ENCODE data around the gene NGEF.
"Not testable (repeated sequence)": the region's sequence is repeated elsewhere in the genome, so short reads cannot be mapped to it uniquely, and the experiment has no call there.

NGEF gene, protein sequence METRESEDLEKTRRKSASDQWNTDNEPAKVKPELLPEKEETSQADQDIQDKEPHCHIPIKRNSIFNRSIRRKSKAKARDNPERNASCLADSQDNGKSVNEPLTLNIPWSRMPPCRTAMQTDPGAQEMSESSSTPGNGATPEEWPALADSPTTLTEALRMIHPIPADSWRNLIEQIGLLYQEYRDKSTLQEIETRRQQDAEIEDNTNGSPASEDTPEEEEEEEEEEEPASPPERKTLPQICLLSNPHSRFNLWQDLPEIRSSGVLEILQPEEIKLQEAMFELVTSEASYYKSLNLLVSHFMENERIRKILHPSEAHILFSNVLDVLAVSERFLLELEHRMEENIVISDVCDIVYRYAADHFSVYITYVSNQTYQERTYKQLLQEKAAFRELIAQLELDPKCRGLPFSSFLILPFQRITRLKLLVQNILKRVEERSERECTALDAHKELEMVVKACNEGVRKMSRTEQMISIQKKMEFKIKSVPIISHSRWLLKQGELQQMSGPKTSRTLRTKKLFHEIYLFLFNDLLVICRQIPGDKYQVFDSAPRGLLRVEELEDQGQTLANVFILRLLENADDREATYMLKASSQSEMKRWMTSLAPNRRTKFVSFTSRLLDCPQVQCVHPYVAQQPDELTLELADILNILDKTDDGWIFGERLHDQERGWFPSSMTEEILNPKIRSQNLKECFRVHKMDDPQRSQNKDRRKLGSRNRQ

GRCh38 chr2:233013027-233013461 lies at the start of gene NGEF:
NGEF (minus strand) TSS chr2:233013256; CDS start chr2:232974890, 38,366 bp downstream.
- DNase-seq (ENCODE audit: low read depth in 2 of 2) = no peak

DNA sequence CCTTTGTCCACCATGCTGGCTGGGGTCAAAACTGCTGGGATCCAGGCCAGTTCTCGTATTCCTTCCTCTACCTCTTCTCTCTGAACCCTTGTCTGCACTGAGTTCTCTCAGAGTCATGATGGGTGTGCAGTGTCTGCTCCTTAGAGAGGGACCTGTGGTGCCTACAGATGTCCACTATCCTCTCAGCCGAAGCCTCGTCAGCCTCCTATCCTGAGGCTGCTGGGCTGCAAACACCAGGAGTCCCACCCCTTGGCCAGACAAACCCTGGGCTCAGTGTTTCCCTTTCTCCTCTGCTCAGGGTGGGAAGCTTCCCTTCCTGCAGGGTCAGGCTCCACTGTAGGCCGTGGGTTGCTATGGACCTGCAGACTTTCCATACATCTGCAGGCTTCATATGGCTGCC lies 49.4 kb upstream of the NGEF start:
- DNase-seq (ENCODE audit: low read depth in 2 of 2) = no peak

DNA sequence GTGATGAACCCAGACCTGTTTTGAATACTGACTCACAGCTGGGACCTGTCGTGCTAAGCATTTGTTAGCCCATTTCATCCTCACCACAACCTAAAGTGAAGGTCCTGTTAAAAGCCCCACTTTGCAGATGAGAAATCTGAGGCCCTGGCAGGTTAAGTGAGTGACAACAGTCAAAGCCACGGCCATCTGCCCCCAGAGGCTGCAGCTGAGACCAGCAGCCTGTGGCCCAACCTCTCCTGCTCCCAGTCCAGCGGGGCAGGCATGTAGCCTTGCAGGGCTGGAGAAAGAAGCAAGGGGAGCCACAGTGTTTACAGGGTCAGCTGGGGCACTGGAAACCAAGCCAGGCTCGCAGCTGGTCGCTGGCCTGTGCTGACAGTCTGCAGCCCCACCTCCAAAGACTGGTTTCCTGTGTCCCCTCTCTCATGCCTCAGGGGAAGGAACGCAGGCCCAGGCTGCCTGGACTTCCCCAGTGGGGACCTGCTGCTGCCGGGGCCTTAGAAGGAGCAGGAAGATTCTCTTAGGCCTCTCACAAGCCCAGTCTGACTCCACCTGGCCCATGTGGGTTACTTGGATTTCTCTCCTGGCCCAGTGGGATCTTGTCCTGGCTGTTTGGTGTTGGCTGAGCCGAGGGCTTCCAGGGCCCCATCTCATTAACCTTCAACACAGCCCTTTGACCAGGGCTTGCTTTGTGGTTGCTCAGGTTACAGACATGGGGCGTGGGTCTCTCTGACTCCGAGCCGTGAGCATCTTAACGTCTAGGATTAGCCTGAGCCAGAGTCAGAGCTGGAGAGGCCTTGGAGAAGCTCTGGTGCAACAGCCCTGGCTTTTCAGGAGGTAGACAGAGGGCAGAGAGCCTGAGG lies 48.8 kb upstream of the NGEF start:
- no peak for DNase-seq (ENCODE audit: low read depth in 2 of 2)

- no peak for DNase-seq (ENCODE audit: low read depth in 2 of 2)
These were observed 48.0 kb upstream of the NGEF start for GRCh38 chr2:233060980-233061590.

DNA sequence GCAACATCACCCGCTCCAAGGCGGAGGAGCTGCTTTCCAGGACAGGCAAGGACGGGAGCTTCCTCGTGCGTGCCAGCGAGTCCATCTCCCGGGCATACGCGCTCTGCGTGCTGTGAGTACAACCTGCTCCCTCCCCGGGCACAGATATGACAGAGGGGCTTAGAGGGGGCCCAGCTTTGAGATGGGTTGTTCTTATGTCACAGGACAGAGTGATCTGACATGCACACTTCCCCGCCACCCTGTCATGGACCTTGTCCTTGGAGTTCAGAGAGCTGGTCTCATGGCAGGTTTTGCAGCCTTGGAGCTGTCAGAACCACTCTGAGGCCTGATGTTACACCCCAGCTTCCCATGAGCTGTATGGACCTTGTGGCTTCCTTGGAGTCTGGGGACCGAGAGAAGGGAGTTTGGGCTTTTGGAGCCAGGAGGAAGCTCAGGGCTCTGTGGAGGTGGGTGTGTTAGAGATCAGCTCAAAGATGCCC lies 47.5 kb upstream of the NGEF start:
- DNase-seq (ENCODE audit: low read depth in 2 of 2) = no peak

- DNase-seq (ENCODE audit: low read depth in 2 of 2) = peak in 1 of 2 donors; percentile 63
These were observed 46.9 kb upstream of the NGEF start, which contains the start of gene INPP5D for GRCh38 chr2:233059797-233060500. INPP5D (plus strand) TSS chr2:233060342; CDS start chr2:233060479, 137 bp downstream.

- DNase-seq (ENCODE audit: low read depth in 2 of 2) = no peak
These were observed 46.4 kb upstream of the NGEF start for GRCh38 chr2:233059547-233059796.

DNA sequence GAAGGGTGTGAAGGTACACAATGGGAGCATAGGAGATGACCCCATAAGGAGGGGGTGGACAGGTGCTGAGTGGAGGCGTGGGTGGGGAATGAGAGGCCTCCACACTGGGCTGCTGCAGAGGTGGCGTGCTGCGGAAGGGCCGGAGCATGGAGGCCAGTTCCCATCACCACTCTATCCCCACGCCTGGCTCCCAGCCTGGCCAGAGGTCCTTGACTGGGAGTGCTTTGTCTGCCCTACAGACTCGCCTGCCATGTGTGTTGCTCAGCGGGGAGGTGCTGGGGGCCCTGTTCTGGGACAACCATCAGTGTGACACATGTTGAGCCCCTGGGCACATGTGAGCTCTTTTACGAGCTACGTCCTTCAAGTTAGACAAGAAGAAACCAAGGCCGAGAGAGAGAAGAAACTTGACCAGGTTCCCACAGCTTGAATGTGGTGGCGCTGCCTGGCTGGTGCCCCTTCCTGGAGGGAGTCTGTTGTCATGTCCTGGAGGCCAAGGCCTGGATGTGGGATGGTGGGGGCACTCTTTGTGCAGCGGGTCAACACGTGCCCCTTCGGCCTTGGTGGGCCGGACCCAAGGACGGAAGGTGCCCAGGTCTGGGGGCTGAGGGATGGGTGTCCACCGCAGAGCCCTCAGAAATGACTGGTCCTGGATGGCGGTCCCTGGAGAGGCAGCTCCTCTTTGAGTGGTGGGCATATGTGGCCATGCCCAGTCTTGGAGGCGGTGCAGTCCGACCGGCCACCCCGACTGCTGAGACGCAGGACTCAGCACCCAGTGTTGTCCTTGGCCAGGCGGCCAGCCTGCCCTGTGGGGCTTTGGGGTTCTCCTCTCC lies 45.9 kb upstream of the NGEF start:
- no peak for DNase-seq (ENCODE audit: low read depth in 2 of 2)

- DNase-seq (ENCODE audit: low read depth in 2 of 2) = no peak
These were observed 44.0 kb upstream of the NGEF start for GRCh38 chr2:233056961-233057605.

DNA sequence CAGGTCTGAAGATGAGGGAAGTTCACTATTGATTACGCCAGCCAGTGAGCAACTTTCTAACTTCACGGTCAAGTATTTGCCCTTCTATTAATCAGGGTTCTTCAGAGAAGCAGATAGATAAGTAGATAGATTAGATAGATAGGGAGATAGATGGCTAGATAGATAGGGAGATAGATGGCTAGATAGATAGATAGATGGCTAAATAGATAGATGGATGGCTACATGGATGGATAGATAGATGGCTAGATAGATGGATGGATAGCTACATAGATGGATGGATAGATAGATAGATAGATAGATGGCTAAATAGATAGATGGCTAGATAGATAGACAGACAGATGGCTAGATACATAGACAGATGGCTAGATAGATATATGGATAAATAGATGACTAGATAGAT lies 42.3 kb upstream of the NGEF start:
- DNase-seq (ENCODE audit: low read depth in 2 of 2) = no peak

- peak; percentile 63 to 80 for DNase-seq (ENCODE audit: low read depth in 2 of 2)
These were observed 41.1 kb upstream of the NGEF start for GRCh38 chr2:233053928-233054784.

GRCh38 chr2:233052517-233052916 lies 39.5 kb upstream of the NGEF start:
- DNase-seq (ENCODE audit: low read depth in 2 of 2) = not testable (repeated sequence)

GRCh38 chr2:233051241-233052149 lies 38.4 kb upstream of the NGEF start:
- DNase-seq (ENCODE audit: low read depth in 2 of 2) = no peak

- no peak for DNase-seq (ENCODE audit: low read depth in 2 of 2)
These were observed 36.2 kb upstream of the NGEF start for GRCh38 chr2:233049194-233049761.

DNA sequence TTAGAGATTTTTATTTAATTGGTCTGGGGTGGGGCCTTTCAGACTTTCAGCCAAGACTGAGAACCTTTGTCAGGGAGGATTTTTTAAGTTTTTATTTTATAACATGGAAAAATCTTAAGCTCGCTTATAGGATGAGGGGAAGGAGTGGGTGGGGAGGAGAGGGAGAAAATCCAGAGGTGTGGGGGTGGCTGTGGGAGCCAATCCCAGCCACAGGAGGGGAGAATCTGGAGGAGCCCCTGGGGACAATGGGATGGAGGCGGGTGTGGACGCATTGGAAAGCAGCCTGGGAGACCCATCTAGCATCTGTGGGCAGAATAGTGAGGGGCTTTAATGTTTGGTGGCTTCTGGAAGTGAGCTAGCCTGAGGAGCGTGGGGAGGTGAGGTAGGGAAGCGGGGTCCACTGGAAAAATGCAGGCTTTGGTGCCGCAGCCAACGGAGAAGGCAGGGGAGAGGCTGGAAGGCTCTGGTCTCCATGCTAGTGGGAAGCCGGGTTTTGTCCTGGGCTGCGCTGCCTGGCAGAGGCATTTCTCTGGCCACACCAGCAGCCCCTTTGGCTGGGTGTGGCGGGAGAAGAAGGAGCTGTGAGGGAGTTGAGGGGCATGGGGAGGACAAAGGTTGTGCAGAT lies 35.6 kb upstream of the NGEF start:
- DNase-seq (ENCODE audit: low read depth in 2 of 2) = no peak

- DNase-seq (ENCODE audit: low read depth in 2 of 2) = no peak
These were observed 34.6 kb upstream of the NGEF start for GRCh38 chr2:233047667-233048066.

DNA sequence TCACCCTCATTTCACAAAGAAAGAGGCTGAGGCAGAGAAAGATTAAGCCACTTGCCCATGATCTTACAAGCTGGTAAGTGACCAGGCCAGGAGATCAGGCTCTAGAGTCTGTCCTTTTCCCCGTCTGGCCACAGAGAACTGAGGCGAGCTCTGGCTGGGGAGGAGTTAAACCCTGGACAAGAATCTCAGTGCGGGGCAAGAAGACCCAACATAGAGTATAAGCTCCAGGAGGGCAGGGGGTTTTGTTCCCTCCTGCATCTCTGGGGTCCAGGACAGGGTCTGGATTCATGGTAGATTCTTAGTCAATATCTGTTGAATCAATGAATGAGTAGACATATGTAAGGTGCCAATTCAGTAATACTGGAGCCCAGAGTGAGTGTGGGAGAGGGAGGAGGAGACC lies 34.1 kb upstream of the NGEF start:
- no peak for DNase-seq (ENCODE audit: low read depth in 2 of 2)

All from stimulated activated CD4-positive, alpha-beta T cell treated with anti-CD3 and anti-CD28 coated beads, Interleukin-4, amount 100 ng/mL, for 48 hours (primary cell).